Activated B cell treated with CpG ODN at 0.5 μM for 24 hours (primary cell): ENCODE measurements around the gene IRF5. TPM values are rescaled to one million over a fixed set of nuclear protein-coding genes. Genes with fewer than 3 reads are reported as not detected.
"Not testable (repeated sequence)": the region's sequence is repeated elsewhere in the genome, so short reads cannot be mapped to it uniquely, and the experiment has no call there.

Experiments
- ATAC-seq: fragments of 200-7000 bp; cut with Tn5 transposase; one replicate; pipeline ENCODE4 v1.10.0; 2021; ENCODE audit warnings: low read depth, mild to moderate bottlenecking, moderate library complexity
- CTCF ChIA-PET: fragments of 350-600 bp; sonication (Branson Sonifier 250); formaldehyde crosslinking; loops from one replicate; lab custom pipeline; 2021; ENCODE audit warnings: antibody characterized with exemption; lab: Charles Lee
- POLR2A ChIA-PET: fragments of 350-600 bp; sonication (Branson Sonifier 250); formaldehyde crosslinking; loops from one replicate; lab custom pipeline; 2021; ENCODE audit warnings: antibody characterized with exemption; lab: Charles Lee
- DNase-seq: peaks from one replicate; pipeline ENCODE4 v3.0.0; 2022
- H3K27ac Mint-ChIP-seq: one replicate; pipeline ENCODE4 v1.8.0; 2020; ENCODE audit warnings: mixed read lengths
- H3K27me3 Mint-ChIP-seq: one replicate; pipeline ENCODE4 v1.8.0; 2021; ENCODE audit warnings: mixed read lengths
- H3K36me3 Mint-ChIP-seq: one replicate; pipeline ENCODE4 v1.8.0; 2021; ENCODE audit warnings: low read depth, mixed read lengths
- H3K4me1 Mint-ChIP-seq: one replicate; pipeline ENCODE4 v1.8.0; 2021; ENCODE audit warnings: mixed read lengths
- H3K4me3 Mint-ChIP-seq: one replicate; pipeline ENCODE4 v1.8.0; 2020; ENCODE audit warnings: mild to moderate bottlenecking, mixed read lengths
- H3K9me3 Mint-ChIP-seq: one replicate; pipeline ENCODE4 v1.8.0; 2020; ENCODE audit warnings: mixed read lengths
- intact Hi-C: fragments of 100-400 bp; cut with micrococcal nuclease; formaldehyde crosslinking; loops from one replicate; pipeline ENCODE4 v1.15.1; 2024
- total RNA-seq: library from RNA; stranded (reverse); gene quantifications from 2 replicates; pipeline ENCODE4 v1.2.3, GENCODE V29; 2022
- TF ChIP-seq, protein P1 (sequence below): fragments of 200-600 bp; IDR thresholded peaks from one replicate; pipeline ENCODE4 v1.8.0; 2022; ENCODE audit warnings: antibody characterized with exemption, mild to moderate bottlenecking

Gene IRF5
- total RNA-seq, 1 donor from 2014 or later: 164 TPM

DNA sequence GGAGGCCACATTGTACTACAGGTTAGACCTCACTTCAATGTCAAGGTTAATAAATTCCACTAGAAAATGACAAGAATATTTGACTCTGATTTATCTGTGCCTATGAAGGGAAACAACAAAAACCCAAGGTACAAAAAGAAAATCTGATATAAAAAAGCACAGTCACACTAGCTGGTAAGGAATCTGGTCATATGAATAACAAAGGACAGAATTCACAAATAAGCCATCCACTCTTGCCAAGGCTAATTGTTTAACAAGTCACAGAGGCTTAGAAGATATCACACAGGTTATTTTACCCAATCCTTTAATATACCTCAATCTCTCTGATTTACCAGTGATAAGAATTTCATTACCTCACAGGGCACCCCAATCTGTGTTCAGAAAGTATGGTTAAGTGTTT is 47.9 kb downstream of the IRF5 start:
- peak overlapping the region; percentile 24 for H3K27ac Mint-ChIP-seq
- no peak for ATAC-seq
- no peaks in the 10 kb centered on the region for H3K9me3 Mint-ChIP-seq
- H3K4me3 Mint-ChIP-seq: no peak overlapping the region
- no peaks in the 10 kb centered on the region for H3K27me3 Mint-ChIP-seq
- CTCF ChIA-PET: no interaction called here
- H3K4me1 Mint-ChIP-seq: no peaks in the 10 kb centered on the region
- no peak for DNase-seq
- intact Hi-C loops: loop anchor here (5.0 kb wide), 1 partner anchor 107 kb away; no protein-coding TSS in a partner anchor
- H3K36me3 Mint-ChIP-seq: peaks cover 87% of the 10 kb centered on the region
- POLR2A ChIA-PET: no interaction called here
- TF ChIP-seq, protein P1, sequence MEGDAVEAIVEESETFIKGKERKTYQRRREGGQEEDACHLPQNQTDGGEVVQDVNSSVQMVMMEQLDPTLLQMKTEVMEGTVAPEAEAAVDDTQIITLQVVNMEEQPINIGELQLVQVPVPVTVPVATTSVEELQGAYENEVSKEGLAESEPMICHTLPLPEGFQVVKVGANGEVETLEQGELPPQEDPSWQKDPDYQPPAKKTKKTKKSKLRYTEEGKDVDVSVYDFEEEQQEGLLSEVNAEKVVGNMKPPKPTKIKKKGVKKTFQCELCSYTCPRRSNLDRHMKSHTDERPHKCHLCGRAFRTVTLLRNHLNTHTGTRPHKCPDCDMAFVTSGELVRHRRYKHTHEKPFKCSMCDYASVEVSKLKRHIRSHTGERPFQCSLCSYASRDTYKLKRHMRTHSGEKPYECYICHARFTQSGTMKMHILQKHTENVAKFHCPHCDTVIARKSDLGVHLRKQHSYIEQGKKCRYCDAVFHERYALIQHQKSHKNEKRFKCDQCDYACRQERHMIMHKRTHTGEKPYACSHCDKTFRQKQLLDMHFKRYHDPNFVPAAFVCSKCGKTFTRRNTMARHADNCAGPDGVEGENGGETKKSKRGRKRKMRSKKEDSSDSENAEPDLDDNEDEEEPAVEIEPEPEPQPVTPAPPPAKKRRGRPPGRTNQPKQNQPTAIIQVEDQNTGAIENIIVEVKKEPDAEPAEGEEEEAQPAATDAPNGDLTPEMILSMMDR: no peak

DNA sequence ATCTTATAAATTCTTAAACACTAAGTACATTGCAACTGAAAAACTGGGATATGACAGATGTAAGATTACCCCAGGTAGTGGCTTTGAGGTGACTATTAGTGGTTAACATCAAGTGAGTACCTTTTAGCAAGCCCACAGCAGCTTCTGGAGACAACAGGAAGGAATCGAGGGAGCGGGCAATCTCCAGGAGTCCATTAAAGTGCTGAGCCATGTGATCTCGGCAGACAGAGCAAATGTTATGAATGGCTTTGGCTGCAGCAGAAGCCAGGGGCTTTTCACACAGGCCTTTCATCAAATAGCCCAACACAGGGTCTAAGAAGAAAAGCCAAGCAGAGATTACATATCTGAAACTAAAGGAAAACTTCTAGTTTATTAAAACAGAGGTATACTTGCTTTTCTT is 48.9 kb downstream of the IRF5 start:
- H3K27ac Mint-ChIP-seq: no peak overlapping the region
- no peaks in the 10 kb centered on the region for H3K27me3 Mint-ChIP-seq
- intact Hi-C loops: loop anchor here (5.0 kb wide), 1 partner anchor 106 kb away; no protein-coding TSS in a partner anchor
- ATAC-seq (no peak), DNase-seq (no peak)
- ChIA-PET CTCF (no interaction called here), POLR2A (no interaction called here)
- no peaks in the 10 kb centered on the region for H3K9me3 Mint-ChIP-seq
- no peak overlapping the region for H3K4me3 Mint-ChIP-seq
- H3K36me3 Mint-ChIP-seq: peaks cover 88% of the 10 kb centered on the region
- TF ChIP-seq, protein P1: no peak
- no peaks in the 10 kb centered on the region for H3K4me1 Mint-ChIP-seq

DNA sequence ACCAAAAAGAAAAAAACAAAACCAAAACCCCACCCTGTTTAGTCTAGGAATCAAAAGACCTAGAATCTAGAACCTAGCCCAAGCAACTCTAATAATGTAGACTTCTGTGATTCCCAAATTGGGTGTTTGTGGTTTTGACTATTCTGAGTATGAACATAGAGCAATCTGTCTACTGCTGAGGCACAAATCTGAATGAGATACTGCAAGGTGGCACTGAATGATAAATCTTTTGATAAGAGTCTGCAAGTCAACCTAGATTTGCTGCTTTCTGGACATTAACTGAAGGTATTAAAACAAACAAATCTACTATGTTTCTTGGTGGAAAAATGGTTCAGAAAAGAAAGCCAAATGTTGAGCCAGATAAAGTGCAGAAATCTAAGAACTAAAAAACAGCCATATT is 50.6 kb downstream of the IRF5 start:
- ChIA-PET CTCF (no interaction called here), POLR2A (no interaction called here)
- intact Hi-C loops: loop anchor here (5.0 kb wide), 1 partner anchor 104 kb away; no protein-coding TSS in a partner anchor
- TF ChIP-seq, protein P1: no peak
- H3K4me1 Mint-ChIP-seq: no peaks in the 10 kb centered on the region
- H3K27ac Mint-ChIP-seq: no peak overlapping the region
- ATAC-seq (no peak), DNase-seq (no peak)
- no peak overlapping the region for H3K4me3 Mint-ChIP-seq
- no peaks in the 10 kb centered on the region for H3K27me3 Mint-ChIP-seq
- peaks cover 82% of the 10 kb centered on the region for H3K36me3 Mint-ChIP-seq
- no peaks in the 10 kb centered on the region for H3K9me3 Mint-ChIP-seq

DNA sequence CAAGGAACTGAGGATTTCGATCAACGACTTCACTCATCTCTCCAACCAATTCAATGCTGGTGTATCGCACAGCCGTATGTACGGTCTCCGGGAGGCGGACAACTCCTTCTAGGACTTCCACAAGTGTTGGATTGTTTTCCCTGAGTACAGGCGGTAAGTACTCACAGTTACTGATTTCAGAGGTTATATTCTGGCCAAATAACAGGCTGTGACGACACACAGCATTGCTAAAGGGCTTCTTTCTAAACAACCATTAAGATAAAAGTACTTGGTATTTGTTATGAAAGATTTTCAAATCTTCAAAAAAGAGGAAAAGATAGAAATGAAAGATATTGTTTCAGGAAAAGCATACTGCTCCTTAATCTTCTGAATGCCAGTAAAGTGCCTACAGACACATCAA is 52.2 kb downstream of the IRF5 start:
- no peak overlapping the region for H3K27ac Mint-ChIP-seq
- H3K9me3 Mint-ChIP-seq: no peaks in the 10 kb centered on the region
- intact Hi-C loops: loop anchor here (5.0 kb wide), 1 partner anchor 102 kb away; no protein-coding TSS in a partner anchor
- no peaks in the 10 kb centered on the region for H3K27me3 Mint-ChIP-seq
- ChIA-PET CTCF (no interaction called here), POLR2A (no interaction called here)
- ATAC-seq (no peak), DNase-seq (no peak)
- no peak overlapping the region for H3K4me3 Mint-ChIP-seq
- H3K36me3 Mint-ChIP-seq: peaks cover 79% of the 10 kb centered on the region
- TF ChIP-seq, protein P1: no peak
- no peaks in the 10 kb centered on the region for H3K4me1 Mint-ChIP-seq

DNA sequence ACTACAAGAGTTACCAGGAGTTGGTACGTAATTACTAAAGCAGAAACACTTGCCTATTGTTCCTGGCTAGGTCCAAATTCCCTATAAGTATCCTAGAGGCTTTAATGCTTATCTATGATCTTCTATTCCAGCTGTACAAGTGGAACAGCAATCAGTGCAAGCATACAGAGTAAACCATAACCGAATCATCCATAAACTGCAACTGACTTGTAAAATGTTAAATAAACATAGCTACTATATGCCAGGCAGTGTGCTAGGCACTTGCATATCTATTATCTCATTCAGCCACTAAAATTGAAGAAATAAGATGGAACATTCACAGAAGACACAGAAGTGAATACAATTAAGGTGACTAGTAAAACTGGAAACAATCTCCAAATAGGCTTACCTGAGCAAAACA is 55.7 kb downstream of the IRF5 start:
- DNase-seq: no peak
- no peak overlapping the region for H3K4me3 Mint-ChIP-seq
- H3K27ac Mint-ChIP-seq: no peak overlapping the region
- intact Hi-C loops: no loop called here
- ATAC-seq: no peak
- no peaks in the 10 kb centered on the region for H3K9me3 Mint-ChIP-seq
- H3K4me1 Mint-ChIP-seq: no peaks in the 10 kb centered on the region
- ChIA-PET CTCF (no interaction called here), POLR2A (no interaction called here)
- H3K27me3 Mint-ChIP-seq: no peaks in the 10 kb centered on the region
- TF ChIP-seq, protein P1: no peak
- peaks cover 72% of the 10 kb centered on the region for H3K36me3 Mint-ChIP-seq

DNA sequence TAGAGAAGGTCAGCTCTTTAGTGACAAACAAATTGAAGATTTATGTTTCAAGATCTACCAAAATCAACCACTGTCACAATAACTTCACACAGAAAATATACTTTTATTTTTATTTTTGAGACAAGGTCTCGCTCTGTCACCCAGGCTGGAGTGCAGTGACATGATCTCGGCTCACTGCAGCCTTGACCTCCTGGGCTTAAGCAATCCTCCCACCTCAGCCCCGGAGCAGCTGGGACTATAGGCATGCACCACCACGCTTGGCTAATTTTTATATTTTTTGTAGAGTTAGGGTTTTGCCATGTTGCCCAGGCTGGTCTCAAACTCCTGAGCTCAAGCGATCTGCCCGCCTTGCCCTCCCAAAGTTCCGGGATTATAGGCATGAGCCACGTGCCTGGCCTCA is 56.8 kb downstream of the IRF5 start:
- ATAC-seq, CTCF ChIA-PET, H3K4me3 Mint-ChIP-seq, H3K27me3 Mint-ChIP-seq, H3K27ac Mint-ChIP-seq, H3K4me1 Mint-ChIP-seq, H3K9me3 Mint-ChIP-seq, POLR2A ChIA-PET, intact Hi-C loops, DNase-seq: not testable (repeated sequence)
- peaks cover 69% of the 10 kb centered on the region for H3K36me3 Mint-ChIP-seq
